ENCODE measurements around the gene PRKRA.
"Not testable (repeated sequence)": the region's sequence is repeated elsewhere in the genome, so short reads cannot be mapped to it uniquely, and the experiment has no call there.

The PRKRA gene

DNA sequence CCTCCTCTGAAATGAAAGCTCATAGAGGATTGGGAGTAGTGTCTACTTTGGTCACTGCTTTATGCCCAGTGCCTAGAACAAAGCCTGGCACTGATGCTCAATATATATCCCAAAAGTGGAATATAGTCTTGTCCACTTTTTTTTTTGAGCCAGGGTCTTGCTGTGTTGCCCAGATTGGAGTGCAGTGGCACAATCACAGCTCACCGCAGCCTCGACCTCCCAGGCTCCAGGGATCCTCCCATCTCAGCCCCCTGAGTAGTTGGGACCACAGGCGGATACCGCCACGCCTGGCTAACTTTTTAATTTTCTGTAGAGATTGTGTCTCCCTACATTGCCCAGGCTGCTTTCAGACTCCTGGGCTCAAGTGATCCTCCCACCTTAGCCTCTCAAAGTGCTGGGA lies 23.6 kb upstream of the PRKRA start:
- POLR2A ChIA-PET, result no interaction called here
- no peak for DNase-seq (ENCODE audit: extremely low spot score)
- TF ChIP-seq HDGF (IDR thresholded peaks at IDR 0.05; ENCODE audit: borderline replicate concordance), result no peak
- TF ChIP-seq CTBP1 (IDR thresholded peaks at IDR 0.05; ENCODE audit: borderline replicate concordance), result no peak
- TF ChIP-seq ZNF384 (IDR thresholded peaks at IDR 0.05), result no peak
- no peak for TF ChIP-seq SP1 (IDR thresholded peaks at IDR 0.05)
- no peak for TF ChIP-seq FOXK2 (IDR thresholded peaks at IDR 0.05)
- no peak for TF ChIP-seq FOXM1 (IDR thresholded peaks at IDR 0.05; ENCODE audit: borderline replicate concordance)
- no peak for TF ChIP-seq SUZ12 (IDR thresholded peaks at IDR 0.05)
- TF ChIP-seq L3MBTL2 (conservative IDR thresholded peaks at IDR 0.05), result no peak
- CTCF ChIA-PET, result no interaction called here

DNA sequence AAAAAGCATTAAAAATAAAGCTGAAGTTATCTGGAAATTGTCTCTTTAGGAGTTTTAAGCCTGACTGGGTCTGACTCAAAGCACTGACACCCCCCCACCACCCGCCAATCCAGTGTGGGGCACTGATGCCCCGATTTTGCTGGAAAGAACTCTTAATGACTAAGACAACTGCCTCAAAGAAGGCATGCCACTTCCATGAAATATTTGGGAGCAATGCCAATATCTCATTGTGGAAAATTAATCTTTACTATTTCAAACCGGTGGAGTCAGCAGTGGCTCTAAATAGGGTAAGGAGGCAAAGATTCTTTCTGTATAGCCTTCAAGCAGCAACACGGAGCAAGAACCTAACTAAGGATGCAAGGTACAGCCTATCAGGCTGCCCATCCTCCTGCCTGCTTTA lies 23.0 kb upstream of the PRKRA start:
- CTCF ChIA-PET, result no interaction called here
- POLR2A ChIA-PET, result interaction anchor here (1.3 kb wide), 1 partner anchor 23 kb away, joined by 3 read pairs; the partner anchor contains the start of genes PJVK and PRKRA
- TF ChIP-seq LEF1 (IDR thresholded peaks at IDR 0.05; ENCODE audit: borderline replicate concordance) (no peak), ARNT (IDR thresholded peaks at IDR 0.05) (no peak), FOXK2 (IDR thresholded peaks at IDR 0.05) (no peak), ZNF384 (IDR thresholded peaks at IDR 0.05) (no peak), ELF4 (IDR thresholded peaks at IDR 0.05) (no peak), BHLHE40 (IDR thresholded peaks at IDR 0.05; ENCODE audit: borderline replicate concordance) (no peak), CTBP1 (IDR thresholded peaks at IDR 0.05; ENCODE audit: borderline replicate concordance) (no peak), TARDBP (IDR thresholded peaks at IDR 0.05) (no peak), SUZ12 (IDR thresholded peaks at IDR 0.05) (no peak), NFRKB (IDR thresholded peaks at IDR 0.05) (no peak), HDGF (IDR thresholded peaks at IDR 0.05; ENCODE audit: borderline replicate concordance) (no peak), FOXM1 (IDR thresholded peaks at IDR 0.05; ENCODE audit: borderline replicate concordance) (no peak), SP1 (IDR thresholded peaks at IDR 0.05) (no peak)
- TF ChIP-seq, protein P1, sequence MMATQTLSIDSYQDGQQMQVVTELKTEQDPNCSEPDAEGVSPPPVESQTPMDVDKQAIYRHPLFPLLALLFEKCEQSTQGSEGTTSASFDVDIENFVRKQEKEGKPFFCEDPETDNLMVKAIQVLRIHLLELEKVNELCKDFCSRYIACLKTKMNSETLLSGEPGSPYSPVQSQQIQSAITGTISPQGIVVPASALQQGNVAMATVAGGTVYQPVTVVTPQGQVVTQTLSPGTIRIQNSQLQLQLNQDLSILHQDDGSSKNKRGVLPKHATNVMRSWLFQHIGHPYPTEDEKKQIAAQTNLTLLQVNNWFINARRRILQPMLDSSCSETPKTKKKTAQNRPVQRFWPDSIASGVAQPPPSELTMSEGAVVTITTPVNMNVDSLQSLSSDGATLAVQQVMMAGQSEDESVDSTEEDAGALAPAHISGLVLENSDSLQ (IDR thresholded peaks at IDR 0.05), result no peak
- DNase-seq (ENCODE audit: extremely low spot score), result no peak

DNA sequence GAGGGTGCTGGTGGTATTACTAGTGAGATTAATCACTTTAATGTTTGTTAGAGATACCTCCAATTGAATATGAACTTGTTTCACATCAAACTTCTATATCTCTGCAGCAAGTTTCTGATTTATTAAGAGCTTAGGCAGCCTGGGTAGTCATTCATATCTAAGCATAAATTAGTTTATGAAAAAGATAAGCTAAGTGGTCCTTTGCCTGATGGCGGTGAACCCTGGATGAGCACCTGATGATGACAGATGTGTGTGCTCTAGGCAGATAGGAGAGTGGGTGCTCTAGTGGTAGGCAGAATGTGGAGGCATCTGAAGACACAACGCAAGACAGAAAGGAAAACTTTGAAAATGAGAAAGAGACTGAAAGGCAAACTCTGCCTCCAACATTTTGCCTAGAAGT lies 22.4 kb upstream of the PRKRA start:
- no peak for DNase-seq (ENCODE audit: extremely low spot score)
- POLR2A ChIA-PET, result interaction anchor here (1.3 kb wide), 1 partner anchor 22 kb away, joined by 3 read pairs; the partner anchor contains the start of genes PJVK and PRKRA
- no peak for TF ChIP-seq ZNF384 (IDR thresholded peaks at IDR 0.05)
- no peak for TF ChIP-seq CTBP1 (IDR thresholded peaks at IDR 0.05; ENCODE audit: borderline replicate concordance)
- CTCF ChIA-PET, result no interaction called here

DNA sequence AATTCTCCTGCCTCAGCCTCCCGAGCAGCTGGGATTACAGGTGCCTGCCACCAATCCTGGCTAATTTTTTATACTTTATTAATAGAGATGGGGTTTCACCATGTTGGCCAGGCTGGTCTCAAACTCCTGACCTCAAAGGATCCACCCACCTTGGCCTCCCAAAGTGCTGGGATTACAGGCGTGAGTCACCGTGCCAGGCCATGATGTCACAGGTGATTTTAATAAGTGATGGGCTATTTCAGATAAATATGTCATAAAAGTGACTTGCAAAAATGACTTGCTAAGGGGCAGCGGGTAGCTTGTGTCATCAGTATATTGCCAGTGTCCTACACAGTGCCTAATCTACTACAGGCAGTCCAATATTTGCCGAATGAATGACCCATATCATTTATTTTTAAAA lies 20.3 kb upstream of the PRKRA start:
- CTCF ChIA-PET, result interaction anchor here (0.6 kb wide), 1 partner anchor 371 kb away, joined by 9 read pairs; no protein-coding TSS in a partner anchor
- DNase-seq (ENCODE audit: extremely low spot score); POLR2A ChIA-PET: not testable (repeated sequence)

DNA sequence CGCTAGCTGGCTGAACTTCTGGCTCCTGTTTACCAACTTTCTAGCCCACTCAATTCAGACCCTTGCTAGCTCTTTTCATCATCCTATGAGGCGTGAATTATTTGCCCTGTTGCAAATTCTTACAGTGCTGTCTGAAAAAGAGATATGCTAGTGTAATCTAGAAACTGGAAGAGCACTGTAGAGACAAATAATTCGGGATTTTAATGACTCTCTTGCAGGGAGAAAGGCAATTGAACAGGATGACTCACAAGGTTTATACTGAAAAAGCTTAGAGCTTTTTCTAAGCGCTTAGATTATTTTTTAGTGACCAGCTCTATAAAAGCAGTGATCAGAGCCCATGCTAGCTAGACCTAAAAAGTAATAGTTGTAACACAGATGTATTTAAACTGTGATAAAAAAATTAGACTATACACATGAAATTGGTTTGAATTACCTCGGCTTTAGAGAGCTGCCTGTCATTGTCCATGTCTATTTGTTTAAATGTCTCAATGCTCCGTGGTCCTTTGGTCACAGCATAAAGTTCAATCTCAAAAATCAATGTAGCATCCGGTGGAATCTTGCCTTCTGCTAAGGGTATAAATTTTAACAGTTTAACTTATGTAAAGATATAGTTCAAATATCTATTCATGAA lies 18.4 kb upstream of the PRKRA start:
- no peak for TF ChIP-seq L3MBTL2 (conservative IDR thresholded peaks at IDR 0.05)
- no peak for TF ChIP-seq FOXK2 (IDR thresholded peaks at IDR 0.05)
- TF ChIP-seq ZNF384 (IDR thresholded peaks at IDR 0.05), result no peak
- TF ChIP-seq NFRKB (IDR thresholded peaks at IDR 0.05), result no peak
- no peak for TF ChIP-seq SUZ12 (IDR thresholded peaks at IDR 0.05)
- TF ChIP-seq TARDBP (IDR thresholded peaks at IDR 0.05), result no peak
- TF ChIP-seq ARNT (IDR thresholded peaks at IDR 0.05), result no peak
- TF ChIP-seq SP1 (IDR thresholded peaks at IDR 0.05), result no peak
- TF ChIP-seq ELF4 (IDR thresholded peaks at IDR 0.05), result no peak
- ChIA-PET CTCF (no interaction called here), POLR2A (interaction anchor here (0.8 to 1.5 kb wide), 3 partner anchors 16 to 55 kb away, joined by 3 to 17 read pairs (median 4); partner anchors contain the start of genes PJVK and PRKRA)
- DNase-seq (ENCODE audit: extremely low spot score), result no peak

DNA sequence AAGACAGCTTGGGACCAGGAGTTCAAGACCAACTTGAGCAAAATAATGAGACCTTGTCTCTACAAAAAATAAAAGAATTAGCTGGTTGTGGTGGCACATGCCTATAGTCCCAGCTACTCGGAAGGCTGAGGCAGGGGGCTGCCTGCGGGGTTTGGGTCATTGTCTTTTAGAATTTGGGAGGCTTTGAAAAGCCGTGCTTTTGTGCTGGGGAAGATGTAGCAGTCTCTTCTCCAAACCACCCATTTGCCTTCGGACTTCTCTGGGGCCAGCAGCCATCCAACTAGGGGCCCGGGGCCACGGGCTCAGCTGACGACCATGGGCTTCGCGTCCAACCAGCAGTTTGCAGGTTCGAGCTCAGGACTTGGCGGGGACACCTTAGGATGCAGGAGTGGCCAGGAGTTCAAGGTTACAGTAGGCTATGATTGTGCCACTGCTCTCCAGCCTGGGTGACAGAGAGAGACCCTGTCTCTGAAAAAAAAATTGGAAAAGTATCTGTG lies 6.5 kb upstream of the PRKRA start:
- TF ChIP-seq FOXM1 (IDR thresholded peaks at IDR 0.05; ENCODE audit: borderline replicate concordance) (no peak), FOXA1 (IDR thresholded peaks at IDR 0.05) (no peak), CTBP1 (IDR thresholded peaks at IDR 0.05; ENCODE audit: borderline replicate concordance) (no peak), ZNF384 (IDR thresholded peaks at IDR 0.05) (no peak), SUZ12 (IDR thresholded peaks at IDR 0.05) (no peak), ELF4 (IDR thresholded peaks at IDR 0.05) (no peak), TARDBP (IDR thresholded peaks at IDR 0.05) (no peak), SP1 (IDR thresholded peaks at IDR 0.05) (no peak), ARNT (IDR thresholded peaks at IDR 0.05) (no peak), HDGF (IDR thresholded peaks at IDR 0.05; ENCODE audit: borderline replicate concordance) (no peak), L3MBTL2 (conservative IDR thresholded peaks at IDR 0.05) (no peak), NFRKB (IDR thresholded peaks at IDR 0.05) (no peak), LEF1 (IDR thresholded peaks at IDR 0.05; ENCODE audit: borderline replicate concordance) (no peak), FOXK2 (IDR thresholded peaks at IDR 0.05) (no peak), BHLHE40 (IDR thresholded peaks at IDR 0.05; ENCODE audit: borderline replicate concordance) (no peak)
- TF ChIP-seq, protein P1 (IDR thresholded peaks at IDR 0.05), result no peak
- no peak for DNase-seq (ENCODE audit: extremely low spot score)
- CTCF ChIA-PET, result no interaction called here
- POLR2A ChIA-PET, result no interaction called here

DNA sequence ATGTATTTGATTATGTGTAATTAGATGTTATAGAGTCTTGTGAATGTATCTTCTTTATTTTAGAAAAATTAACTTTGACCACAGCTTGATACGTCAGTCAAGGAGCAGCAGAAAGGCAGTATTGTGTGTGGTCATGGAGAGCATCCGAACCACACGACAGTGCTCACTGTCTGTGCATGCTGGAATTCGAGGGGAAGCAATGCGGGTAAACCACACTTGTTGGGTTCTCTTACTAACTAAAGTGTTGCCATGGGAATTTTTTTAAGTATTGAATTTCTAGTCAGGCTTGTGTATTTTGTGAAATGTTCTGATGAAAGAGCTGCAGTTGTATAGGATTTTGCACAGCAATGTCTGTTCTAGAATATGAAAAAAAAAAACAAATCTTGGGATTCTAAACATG lies 5.0 kb upstream of the PRKRA start:
- CTCF ChIA-PET, result no interaction called here
- TF ChIP-seq CTBP1 (IDR thresholded peaks at IDR 0.05; ENCODE audit: borderline replicate concordance) (no peak), FOXM1 (IDR thresholded peaks at IDR 0.05; ENCODE audit: borderline replicate concordance) (no peak), FOXK2 (IDR thresholded peaks at IDR 0.05) (no peak), HDGF (IDR thresholded peaks at IDR 0.05; ENCODE audit: borderline replicate concordance) (no peak), SP1 (IDR thresholded peaks at IDR 0.05) (no peak), L3MBTL2 (conservative IDR thresholded peaks at IDR 0.05) (no peak), ARNT (IDR thresholded peaks at IDR 0.05) (no peak), TARDBP (IDR thresholded peaks at IDR 0.05) (no peak)
- TF ChIP-seq, protein P1 (IDR thresholded peaks at IDR 0.05), result no peak
- no peak for DNase-seq (ENCODE audit: extremely low spot score)
- POLR2A ChIA-PET, result no interaction called here

Data from HEK293T (cell line).